HS-27A (cell line): ENCODE measurements around the gene RHEB.
"Not testable (repeated sequence)": the region's sequence is repeated elsewhere in the genome, so short reads cannot be mapped to it uniquely, and the experiment has no call there.

Experiments
- DNase-seq: peaks from one replicate; pipeline ENCODE4 v3.0.0-alpha.2; 2012; ENCODE audit warnings: low read depth, missing footprints

The RHEB gene

GRCh38 chr7:151524845-151525244 is 5.2 kb upstream of the RHEB start:
- DNase-seq, result no peak

- DNase-seq, result no peak
Measured at GRCh38 chr7:151524331-151524730, 4.6 kb upstream of the RHEB start.

- no peak for DNase-seq
Measured at GRCh38 chr7:151520419-151521261, 945 bp upstream of the RHEB start.

GRCh38 chr7:151518947-151519764 is 539 bp downstream of the RHEB start:
- DNase-seq, result not testable (repeated sequence)

- DNase-seq, result no peak
Measured at GRCh38 chr7:151518105-151518946, 1.4 kb downstream of the RHEB start.

GRCh38 chr7:151517601-151518104 is 2.0 kb downstream of the RHEB start:
- no peak for DNase-seq

- DNase-seq, result no peak
Measured at GRCh38 chr7:151515276-151515565, 4.5 kb downstream of the RHEB start.

GRCh38 chr7:151514461-151515275 is 5.0 kb downstream of the RHEB start:
- no peak for DNase-seq

GRCh38 chr7:151513133-151513532 is 6.6 kb downstream of the RHEB start:
- no peak for DNase-seq

GRCh38 chr7:151512353-151512752 is 7.3 kb downstream of the RHEB start:
- no peak for DNase-seq

- DNase-seq, result no peak
Measured at GRCh38 chr7:151511946-151512345, 7.7 kb downstream of the RHEB start.

- DNase-seq, result no peak
Measured at GRCh38 chr7:151511270-151511669, 8.4 kb downstream of the RHEB start.

- DNase-seq, result no peak
Measured at GRCh38 chr7:151509670-151510333, 9.9 kb downstream of the RHEB start.

- no peak for DNase-seq
Measured at GRCh38 chr7:151508991-151509390, 10.7 kb downstream of the RHEB start.

GRCh38 chr7:151507806-151508205 is 11.9 kb downstream of the RHEB start:
- DNase-seq, result no peak

- DNase-seq, result no peak
Measured at GRCh38 chr7:151506901-151507382, 12.8 kb downstream of the RHEB start.

GRCh38 chr7:151505836-151506468 is 13.7 kb downstream of the RHEB start:
- no peak for DNase-seq

GRCh38 chr7:151505433-151505832 is 14.3 kb downstream of the RHEB start:
- DNase-seq, result no peak

GRCh38 chr7:151504715-151505326 is 14.9 kb downstream of the RHEB start:
- no peak for DNase-seq
